HCT116 (cell line): ENCODE results near the gene GBP7.
"Not testable (repeated sequence)": the region's sequence is repeated elsewhere in the genome, so short reads cannot be mapped to it uniquely, and the experiment has no call there.

Source experiments
- CEBPB ChIP-seq: IDR thresholded peaks from 2 replicates; pipeline ENCODE4 v1.6.1; 2012; ENCODE audit warnings: low read depth
- SP1 ChIP-seq: IDR thresholded peaks from 2 replicates; pipeline ENCODE4 v1.6.1; 2012; ENCODE audit warnings: low read depth
- YY1 ChIP-seq: IDR thresholded peaks from 2 replicates; pipeline ENCODE4 v1.6.1; 2011; ENCODE audit warnings: low read length, low read depth, moderate library complexity, mild to moderate bottlenecking; ENCODE audit not compliant: insufficient replicate concordance; ENCODE audit errors: extremely low read depth
- TF ChIP-seq, protein P1 (sequence below), 3 experiments: fragments of 200-600 bp in 1 of 3; sonication (generic) in 1 of 3; IDR thresholded peaks in 2 of 3; conservative IDR thresholded peaks in 1 of 3; 2 replicates each; pipeline ENCODE4 v1.5.1; 2012 to 2017; ENCODE audit warnings: low read depth in 2 of 3, low read length in 2 of 3, antibody characterized with exemption in 1 of 3, borderline replicate concordance in 1 of 3, control low read depth in 1 of 3, mild to moderate bottlenecking in 1 of 3, mixed read lengths in 1 of 3, mixed run types in 1 of 3, moderate library complexity in 1 of 3; ENCODE audit not compliant: insufficient read depth in 1 of 3

DNA sequence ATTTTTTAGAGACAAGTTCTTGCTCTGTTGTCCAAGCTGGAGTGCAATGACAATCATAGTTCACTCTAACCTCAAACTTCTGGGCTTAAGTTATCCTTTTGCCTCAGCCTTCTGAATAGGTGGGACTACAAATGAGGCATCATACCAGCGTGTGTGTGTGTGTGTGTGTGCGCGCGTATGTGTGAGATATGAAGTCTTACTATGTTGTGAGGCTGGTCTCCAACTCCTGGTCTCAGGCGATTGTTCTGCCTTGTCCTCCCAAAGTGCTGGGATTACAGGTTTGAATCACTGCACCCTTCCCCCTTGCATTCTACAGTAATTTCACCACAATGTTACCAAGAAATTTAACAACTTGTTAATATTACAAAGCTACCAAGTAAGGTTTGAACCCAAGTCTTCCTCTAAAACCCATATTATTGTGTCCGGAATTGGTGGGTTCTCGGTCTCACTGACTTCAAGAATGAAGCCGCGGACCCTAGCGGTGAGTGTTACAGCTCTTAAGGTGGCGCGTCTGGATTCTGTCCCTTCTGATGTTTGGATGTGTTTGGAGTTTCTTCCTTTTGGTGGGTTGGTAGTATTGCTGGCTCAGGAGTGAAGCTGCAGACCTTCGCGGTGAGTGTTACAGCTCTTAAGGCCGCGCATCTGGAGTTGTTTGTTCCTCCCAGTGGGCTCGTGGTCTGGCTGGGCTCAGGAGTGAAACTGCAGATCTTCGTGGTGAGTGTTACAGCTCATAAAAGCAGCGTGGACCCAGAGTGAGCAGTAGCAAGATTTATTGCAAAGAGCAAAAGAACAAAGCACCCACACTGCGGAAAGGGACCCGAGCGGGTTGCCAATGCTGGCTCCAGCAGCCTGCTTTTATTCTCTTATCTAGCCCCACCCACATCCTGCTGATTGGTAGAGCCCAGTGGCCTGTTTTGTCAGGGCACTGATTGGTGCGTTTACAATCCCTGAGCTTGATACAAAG is 48.9 kb downstream of the GBP7 start:
- not testable (repeated sequence) for TF ChIP-seq SP1, YY1, CEBPB
- TF ChIP-seq, protein P1, sequence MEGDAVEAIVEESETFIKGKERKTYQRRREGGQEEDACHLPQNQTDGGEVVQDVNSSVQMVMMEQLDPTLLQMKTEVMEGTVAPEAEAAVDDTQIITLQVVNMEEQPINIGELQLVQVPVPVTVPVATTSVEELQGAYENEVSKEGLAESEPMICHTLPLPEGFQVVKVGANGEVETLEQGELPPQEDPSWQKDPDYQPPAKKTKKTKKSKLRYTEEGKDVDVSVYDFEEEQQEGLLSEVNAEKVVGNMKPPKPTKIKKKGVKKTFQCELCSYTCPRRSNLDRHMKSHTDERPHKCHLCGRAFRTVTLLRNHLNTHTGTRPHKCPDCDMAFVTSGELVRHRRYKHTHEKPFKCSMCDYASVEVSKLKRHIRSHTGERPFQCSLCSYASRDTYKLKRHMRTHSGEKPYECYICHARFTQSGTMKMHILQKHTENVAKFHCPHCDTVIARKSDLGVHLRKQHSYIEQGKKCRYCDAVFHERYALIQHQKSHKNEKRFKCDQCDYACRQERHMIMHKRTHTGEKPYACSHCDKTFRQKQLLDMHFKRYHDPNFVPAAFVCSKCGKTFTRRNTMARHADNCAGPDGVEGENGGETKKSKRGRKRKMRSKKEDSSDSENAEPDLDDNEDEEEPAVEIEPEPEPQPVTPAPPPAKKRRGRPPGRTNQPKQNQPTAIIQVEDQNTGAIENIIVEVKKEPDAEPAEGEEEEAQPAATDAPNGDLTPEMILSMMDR (IDR thresholded peaks at IDR 0.05 in 2 of 3, conservative IDR thresholded peaks at IDR 0.05 in 1 of 3; ENCODE audit: borderline replicate concordance in 1 of 3, insufficient read depth in 1 of 3, low read depth in 2 of 3, low read length in 2 of 3): not testable (repeated sequence)
